WTC11 (cell line): ENCODE data around the gene CXCL9.

Source experiments
- CREB1 ChIP-seq: sonication (generic); formaldehyde crosslinking; IDR thresholded peaks from 2 replicates; pipeline ENCODE4 v1.8.0; 2023; ENCODE audit warnings: mild to moderate bottlenecking, missing genetic modification reagents
- HMGA2 ChIP-seq: fragments of 250-450 bp; sonication (Bioruptor Pico); IDR thresholded peaks from 2 replicates; pipeline ENCODE4 v1.4.0; 2021; ENCODE audit warnings: mild to moderate bottlenecking, moderate library complexity
- TF ChIP-seq, protein P1 (sequence below): fragments of 200-600 bp; IDR thresholded peaks from 2 replicates; pipeline ENCODE4 v1.8.0; 2022; ENCODE audit warnings: antibody characterized with exemption
- TF ChIP-seq, protein P2 (sequence below): sonication (generic); formaldehyde crosslinking; IDR thresholded peaks from 2 replicates; pipeline ENCODE4 v1.8.1; 2023; ENCODE audit warnings: mild to moderate bottlenecking, missing genetic modification reagents

DNA sequence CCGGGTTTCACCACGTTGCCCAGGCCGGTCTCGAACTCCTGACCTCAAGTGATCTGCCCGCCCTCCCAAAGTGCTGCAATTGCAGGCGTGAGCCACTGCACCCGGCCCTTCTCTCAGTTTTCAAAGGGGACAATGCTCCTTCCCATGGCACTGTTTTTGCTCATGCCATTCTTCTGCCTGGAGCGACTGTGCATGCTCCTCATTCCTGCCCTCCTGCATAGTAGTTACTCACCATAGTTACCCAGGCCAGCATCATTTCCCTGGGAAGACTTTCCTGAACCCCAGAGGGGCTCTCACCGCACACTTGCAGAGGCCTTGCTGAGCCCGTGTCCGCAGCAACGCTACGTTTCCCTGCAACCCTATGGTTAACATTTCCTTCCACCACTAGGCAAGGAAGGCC is 3.3 kb upstream of the CXCL9 start:
- TF ChIP-seq CREB1 (CRISPR knock-in tag), result no peak
- TF ChIP-seq, protein P1, sequence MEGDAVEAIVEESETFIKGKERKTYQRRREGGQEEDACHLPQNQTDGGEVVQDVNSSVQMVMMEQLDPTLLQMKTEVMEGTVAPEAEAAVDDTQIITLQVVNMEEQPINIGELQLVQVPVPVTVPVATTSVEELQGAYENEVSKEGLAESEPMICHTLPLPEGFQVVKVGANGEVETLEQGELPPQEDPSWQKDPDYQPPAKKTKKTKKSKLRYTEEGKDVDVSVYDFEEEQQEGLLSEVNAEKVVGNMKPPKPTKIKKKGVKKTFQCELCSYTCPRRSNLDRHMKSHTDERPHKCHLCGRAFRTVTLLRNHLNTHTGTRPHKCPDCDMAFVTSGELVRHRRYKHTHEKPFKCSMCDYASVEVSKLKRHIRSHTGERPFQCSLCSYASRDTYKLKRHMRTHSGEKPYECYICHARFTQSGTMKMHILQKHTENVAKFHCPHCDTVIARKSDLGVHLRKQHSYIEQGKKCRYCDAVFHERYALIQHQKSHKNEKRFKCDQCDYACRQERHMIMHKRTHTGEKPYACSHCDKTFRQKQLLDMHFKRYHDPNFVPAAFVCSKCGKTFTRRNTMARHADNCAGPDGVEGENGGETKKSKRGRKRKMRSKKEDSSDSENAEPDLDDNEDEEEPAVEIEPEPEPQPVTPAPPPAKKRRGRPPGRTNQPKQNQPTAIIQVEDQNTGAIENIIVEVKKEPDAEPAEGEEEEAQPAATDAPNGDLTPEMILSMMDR, result no peak
- TF ChIP-seq, protein P2, sequence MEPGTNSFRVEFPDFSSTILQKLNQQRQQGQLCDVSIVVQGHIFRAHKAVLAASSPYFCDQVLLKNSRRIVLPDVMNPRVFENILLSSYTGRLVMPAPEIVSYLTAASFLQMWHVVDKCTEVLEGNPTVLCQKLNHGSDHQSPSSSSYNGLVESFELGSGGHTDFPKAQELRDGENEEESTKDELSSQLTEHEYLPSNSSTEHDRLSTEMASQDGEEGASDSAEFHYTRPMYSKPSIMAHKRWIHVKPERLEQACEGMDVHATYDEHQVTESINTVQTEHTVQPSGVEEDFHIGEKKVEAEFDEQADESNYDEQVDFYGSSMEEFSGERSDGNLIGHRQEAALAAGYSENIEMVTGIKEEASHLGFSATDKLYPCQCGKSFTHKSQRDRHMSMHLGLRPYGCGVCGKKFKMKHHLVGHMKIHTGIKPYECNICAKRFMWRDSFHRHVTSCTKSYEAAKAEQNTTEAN (CRISPR knock-in tag), result no peak
- no peak for TF ChIP-seq HMGA2 (CRISPR knock-in tag)
